Gastroesophageal sphincter (tissue), 3 donors: ENCODE data around the gene IL1RAPL2.

Experiments used
- CTCF ChIP-seq, 4 experiments: fragments of 200-600 bp in 2 of 4; fragments of 450-650 bp in 2 of 4; sonication (generic) in 1 of 4; IDR thresholded peaks; one replicate each; pipeline ENCODE4 v1.5.1; 2017 to 2019; ENCODE audit warnings: antibody characterized with exemption in 4 of 4, mild to moderate bottlenecking in 2 of 4, moderate library complexity in 2 of 4
- POLR2AphosphoS5 ChIP-seq: sonication (generic); formaldehyde crosslinking; IDR thresholded peaks from one replicate; pipeline ENCODE4 v1.6.1; 2017; ENCODE audit warnings: antibody characterized with exemption

- TF ChIP-seq CTCF (IDR thresholded peaks at IDR 0.05) (no peak), POLR2AphosphoS5 (no peak)
Measured at GRCh38 chrX:105299286-105299685, 733.3 kb downstream of the IL1RAPL2 start.
